Medulla oblongata (tissue), 1 donor: ENCODE results near the gene DICER1.

ENCODE experiments used
- DNase-seq: peaks from one replicate; pipeline ENCODE4 v3.0.0-alpha.2; 2015; ENCODE audit errors: extremely low spot score

Gene DICER1

DNA sequence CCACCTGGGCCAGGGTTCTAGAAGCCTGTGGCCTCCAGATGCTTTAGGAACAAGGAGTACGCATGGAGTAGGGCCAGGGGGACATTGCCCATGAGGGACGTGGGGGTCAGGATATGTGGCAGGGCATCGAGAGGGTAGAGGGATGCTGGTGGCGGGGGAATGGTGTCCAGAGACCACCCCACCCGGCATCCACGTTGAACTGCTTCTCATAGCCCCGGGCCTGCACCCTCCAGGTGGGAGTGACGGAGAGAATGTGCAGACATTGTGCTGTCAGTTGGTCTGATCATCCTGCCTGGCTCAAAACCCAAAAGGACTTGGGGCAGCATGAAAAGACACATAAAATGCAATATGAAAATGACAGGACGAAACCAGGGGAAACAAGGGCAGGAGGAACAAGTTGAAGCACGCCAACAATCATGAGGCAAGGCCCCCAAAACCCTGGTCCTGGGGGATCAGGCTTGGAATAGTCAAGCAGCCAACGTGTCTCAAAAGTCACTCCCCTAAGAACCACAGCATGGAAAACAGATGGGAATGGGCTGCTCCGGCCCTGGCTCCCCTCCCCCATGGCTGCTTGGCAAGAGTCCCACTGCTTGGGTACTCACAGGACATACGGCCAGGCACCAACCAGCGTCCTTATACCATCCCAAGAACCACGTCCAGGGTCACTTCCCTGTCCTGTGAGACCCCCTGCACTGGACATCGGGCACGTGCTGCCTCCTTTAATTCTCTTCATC, 117.9 kb downstream of the DICER1 start:
- no peak for DNase-seq

DNA sequence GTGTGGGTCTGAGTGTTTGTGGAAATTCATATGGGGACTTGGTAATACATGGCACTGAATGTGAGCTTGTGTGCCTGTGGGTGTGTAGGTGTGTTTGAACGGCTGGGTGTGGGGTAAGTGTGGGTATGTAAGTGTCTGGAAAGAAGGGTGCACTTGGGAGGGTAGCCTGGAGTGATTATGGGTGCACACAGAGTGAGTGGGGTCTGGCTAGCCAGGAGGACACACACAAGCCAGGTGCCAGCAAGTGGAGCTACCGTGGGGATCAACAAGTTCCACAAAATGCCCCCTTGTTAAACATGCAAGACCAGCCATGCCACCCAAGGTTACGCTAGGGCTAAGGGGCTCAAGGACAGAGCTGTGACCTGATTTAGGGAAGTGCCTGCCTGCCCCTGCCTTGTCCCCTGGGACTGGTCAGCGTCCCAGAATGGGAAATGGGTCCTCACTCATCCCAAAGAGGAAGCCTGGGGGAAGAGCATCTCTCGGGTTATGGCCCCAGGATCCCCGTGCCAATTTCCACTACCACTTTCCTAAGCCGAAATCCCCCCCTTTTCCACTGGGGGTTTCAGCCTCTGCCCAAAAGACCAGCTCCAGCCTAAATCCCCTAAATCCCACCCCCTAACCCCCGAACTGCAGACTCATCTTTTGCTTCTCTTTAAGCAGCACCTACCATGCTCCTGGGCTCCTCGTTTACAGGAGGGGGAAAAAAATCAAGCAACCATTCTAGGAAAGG, 118.6 kb downstream of the DICER1 start:
- no peak for DNase-seq

DNA sequence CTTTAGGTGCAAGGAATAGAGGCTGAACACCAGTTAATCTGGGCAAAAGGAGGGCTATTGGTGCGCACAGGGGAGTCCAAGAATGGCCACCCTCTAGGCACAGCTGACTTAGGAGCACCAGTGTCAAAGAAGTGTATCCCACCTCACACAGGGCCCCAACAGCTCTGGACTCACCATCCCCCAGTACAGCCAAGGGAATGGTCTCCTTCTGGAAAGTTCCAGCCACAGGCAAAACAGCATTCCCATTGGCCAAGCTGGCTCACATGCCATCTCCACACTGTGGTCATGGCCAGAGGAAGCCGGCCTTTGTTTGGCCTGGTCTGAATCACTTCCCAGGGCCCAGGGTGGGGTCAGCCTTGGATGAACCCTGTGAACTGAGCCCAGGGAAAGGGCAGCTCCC, 120.1 kb downstream of the DICER1 start:
- no peak for DNase-seq
